HEK293 (cell line): ENCODE results near the gene MRTFA.

Experiments used
- KLF9 ChIP-seq: fragments of 450-650 bp; formaldehyde crosslinking; IDR thresholded peaks from 2 replicates; pipeline ENCODE4 v1.5.1; 2016; ENCODE audit warnings: missing biosample characterization, missing genetic modification characterization, low read depth
- REPIN1 ChIP-seq: fragments of 450-650 bp; formaldehyde crosslinking; IDR thresholded peaks from 2 replicates; pipeline ENCODE4 v1.5.1; 2017; ENCODE audit warnings: missing biosample characterization, missing genetic modification characterization, low read depth
- YY1 ChIP-seq: fragments of 450-650 bp; formaldehyde crosslinking; IDR thresholded peaks from 2 replicates; pipeline ENCODE4 v1.5.1; 2018; ENCODE audit warnings: missing biosample characterization, missing genetic modification characterization
- ZNF133 ChIP-seq: fragments of 450-650 bp; formaldehyde crosslinking; IDR thresholded peaks from 2 replicates; pipeline ENCODE4 v1.5.1; 2016; ENCODE audit warnings: missing biosample characterization, missing genetic modification characterization
- ZNF423 ChIP-seq: fragments of 450-650 bp; formaldehyde crosslinking; IDR thresholded peaks from 2 replicates; pipeline ENCODE4 v1.5.1; 2016; ENCODE audit warnings: missing biosample characterization, missing genetic modification characterization
- TF ChIP-seq, protein P1 (sequence below): fragments of 450-650 bp; formaldehyde crosslinking; IDR thresholded peaks from 2 replicates; pipeline ENCODE4 v1.5.1; 2016; ENCODE audit warnings: missing biosample characterization, missing genetic modification characterization, low read depth
- TF ChIP-seq, protein P2 (sequence below): fragments of 450-650 bp; formaldehyde crosslinking; IDR thresholded peaks from 2 replicates; pipeline ENCODE4 v1.5.1; 2016; ENCODE audit warnings: missing biosample characterization, missing genetic modification characterization
- TF ChIP-seq, protein P3 (sequence below): fragments of 450-650 bp; formaldehyde crosslinking; IDR thresholded peaks from 2 replicates; pipeline ENCODE4 v1.5.1; 2016; ENCODE audit warnings: missing biosample characterization, missing genetic modification characterization

DNA sequence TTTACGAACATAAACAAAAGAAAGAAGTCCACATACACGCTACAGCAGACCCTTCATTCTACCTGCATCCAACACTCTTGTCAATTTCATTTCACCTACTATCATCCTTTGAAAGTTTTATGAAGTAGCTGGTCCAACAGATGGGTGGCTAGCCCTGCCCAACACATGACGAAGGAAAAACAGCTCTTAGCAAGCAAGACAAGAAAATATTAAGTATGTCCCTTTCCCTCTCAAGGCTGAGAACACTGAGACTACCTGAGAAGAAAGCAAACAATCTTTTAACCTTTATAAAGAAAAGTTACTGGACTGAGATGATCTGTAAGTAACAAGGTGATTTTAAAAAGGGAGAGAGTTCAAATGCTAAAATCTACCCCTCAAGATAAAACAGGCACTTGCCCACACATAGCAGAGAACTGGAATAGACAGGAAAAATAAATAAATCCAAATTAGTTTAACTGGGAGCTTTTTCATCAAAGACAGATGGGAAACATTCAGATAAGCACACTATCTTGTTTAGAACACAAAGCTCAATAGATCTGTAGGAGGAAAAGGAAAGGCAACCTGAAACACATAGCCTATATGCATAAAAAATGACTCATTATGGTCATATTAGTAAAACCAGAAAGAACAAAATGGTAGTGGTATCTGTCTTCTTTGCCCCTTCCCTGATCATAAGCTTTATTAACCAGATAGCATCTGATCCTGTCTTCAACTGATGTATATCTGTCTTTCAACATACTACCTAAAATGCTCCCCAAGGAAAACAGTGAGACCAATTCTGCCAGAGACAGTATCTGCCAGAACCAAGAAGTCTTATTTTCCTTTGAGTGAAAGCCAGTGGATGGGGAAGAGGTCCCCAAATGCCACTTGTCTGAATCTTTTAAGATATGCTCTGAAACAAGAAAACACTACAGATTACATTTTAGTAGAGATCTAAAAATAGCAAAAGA, 104.3 kb downstream of the MRTFA start:
- TF ChIP-seq, protein P1, sequence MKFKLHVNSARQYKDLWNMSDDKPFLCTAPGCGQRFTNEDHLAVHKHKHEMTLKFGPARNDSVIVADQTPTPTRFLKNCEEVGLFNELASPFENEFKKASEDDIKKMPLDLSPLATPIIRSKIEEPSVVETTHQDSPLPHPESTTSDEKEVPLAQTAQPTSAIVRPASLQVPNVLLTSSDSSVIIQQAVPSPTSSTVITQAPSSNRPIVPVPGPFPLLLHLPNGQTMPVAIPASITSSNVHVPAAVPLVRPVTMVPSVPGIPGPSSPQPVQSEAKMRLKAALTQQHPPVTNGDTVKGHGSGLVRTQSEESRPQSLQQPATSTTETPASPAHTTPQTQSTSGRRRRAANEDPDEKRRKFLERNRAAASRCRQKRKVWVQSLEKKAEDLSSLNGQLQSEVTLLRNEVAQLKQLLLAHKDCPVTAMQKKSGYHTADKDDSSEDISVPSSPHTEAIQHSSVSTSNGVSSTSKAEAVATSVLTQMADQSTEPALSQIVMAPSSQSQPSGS (tag by site-specific recombination), result no peak
- TF ChIP-seq, protein P2, sequence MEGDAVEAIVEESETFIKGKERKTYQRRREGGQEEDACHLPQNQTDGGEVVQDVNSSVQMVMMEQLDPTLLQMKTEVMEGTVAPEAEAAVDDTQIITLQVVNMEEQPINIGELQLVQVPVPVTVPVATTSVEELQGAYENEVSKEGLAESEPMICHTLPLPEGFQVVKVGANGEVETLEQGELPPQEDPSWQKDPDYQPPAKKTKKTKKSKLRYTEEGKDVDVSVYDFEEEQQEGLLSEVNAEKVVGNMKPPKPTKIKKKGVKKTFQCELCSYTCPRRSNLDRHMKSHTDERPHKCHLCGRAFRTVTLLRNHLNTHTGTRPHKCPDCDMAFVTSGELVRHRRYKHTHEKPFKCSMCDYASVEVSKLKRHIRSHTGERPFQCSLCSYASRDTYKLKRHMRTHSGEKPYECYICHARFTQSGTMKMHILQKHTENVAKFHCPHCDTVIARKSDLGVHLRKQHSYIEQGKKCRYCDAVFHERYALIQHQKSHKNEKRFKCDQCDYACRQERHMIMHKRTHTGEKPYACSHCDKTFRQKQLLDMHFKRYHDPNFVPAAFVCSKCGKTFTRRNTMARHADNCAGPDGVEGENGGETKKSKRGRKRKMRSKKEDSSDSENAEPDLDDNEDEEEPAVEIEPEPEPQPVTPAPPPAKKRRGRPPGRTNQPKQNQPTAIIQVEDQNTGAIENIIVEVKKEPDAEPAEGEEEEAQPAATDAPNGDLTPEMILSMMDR (tag by site-specific recombination), result no peak
- no peak for TF ChIP-seq REPIN1 (tag by site-specific recombination)
- TF ChIP-seq, protein P3, sequence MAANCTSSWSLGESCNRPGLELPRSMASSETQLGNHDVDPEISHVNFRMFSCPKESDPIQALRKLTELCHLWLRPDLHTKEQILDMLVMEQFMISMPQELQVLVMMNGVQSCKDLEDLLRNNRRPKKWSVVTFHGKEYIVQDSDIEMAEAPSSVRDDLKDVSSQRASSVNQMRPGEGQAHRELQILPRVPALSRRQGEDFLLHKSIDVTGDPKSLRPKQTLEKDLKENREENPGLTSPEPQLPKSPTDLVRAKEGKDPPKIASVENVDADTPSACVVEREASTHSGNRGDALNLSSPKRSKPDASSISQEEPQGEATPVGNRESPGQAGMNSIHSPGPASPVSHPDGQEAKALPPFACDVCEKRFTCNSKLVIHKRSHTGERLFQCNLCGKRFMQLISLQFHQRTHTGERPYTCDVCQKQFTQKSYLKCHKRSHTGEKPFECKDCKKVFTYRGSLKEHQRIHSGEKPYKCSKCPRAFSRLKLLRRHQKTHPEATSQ (tag by site-specific recombination), result no peak
- no peak for TF ChIP-seq YY1 (tag by site-specific recombination)
- TF ChIP-seq KLF9 (tag by site-specific recombination), result no peak
- TF ChIP-seq ZNF133, result no peak
- no peak for TF ChIP-seq ZNF423
